HepG2 (cell line): Measurements from ENCODE around the gene NSUN5. TPM values are rescaled to one million over a fixed set of nuclear protein-coding genes. Genes with fewer than 3 reads are reported as not detected.

ENCODE experiments used
- BORCS8-MEF2B ChIP-seq: sonication (generic); formaldehyde crosslinking; IDR thresholded peaks from 2 replicates; pipeline ENCODE4 v1.8.0; 2022; ENCODE audit warnings: mild to moderate bottlenecking, missing genetic modification reagents
- JDP2 ChIP-seq: sonication (generic); formaldehyde crosslinking; IDR thresholded peaks from 2 replicates; pipeline ENCODE4 v1.8.1; 2022; ENCODE audit warnings: missing genetic modification reagents, borderline replicate concordance
- KLF11 ChIP-seq: IDR thresholded peaks from 2 replicates; pipeline ENCODE4 v1.6.1; 2016; ENCODE audit warnings: missing compliant biosample characterization
- NFKB2 ChIP-seq: sonication (generic); formaldehyde crosslinking; IDR thresholded peaks from 2 replicates; pipeline ENCODE4 v1.4.0; 2020; ENCODE audit warnings: missing genetic modification reagents, borderline replicate concordance
- NR3C1 ChIP-seq: sonication (generic); formaldehyde crosslinking; IDR thresholded peaks from 2 replicates; pipeline ENCODE4 v1.4.0; 2020; ENCODE audit warnings: missing genetic modification reagents
- RCOR2 ChIP-seq: IDR thresholded peaks from 2 replicates; pipeline ENCODE4 v1.6.1; 2016; ENCODE audit warnings: missing biosample characterization, missing genetic modification reagents
- SALL1 ChIP-seq: sonication (generic); formaldehyde crosslinking; IDR thresholded peaks from 2 replicates; pipeline ENCODE4 v1.8.0; 2022; ENCODE audit warnings: mild to moderate bottlenecking, missing genetic modification reagents
- SIX1 ChIP-seq: sonication (generic); formaldehyde crosslinking; IDR thresholded peaks from 2 replicates; pipeline ENCODE4 v1.4.0; 2020; ENCODE audit warnings: missing genetic modification reagents, borderline replicate concordance
- TP53 ChIP-seq: sonication (generic); formaldehyde crosslinking; conservative IDR thresholded peaks from 2 replicates; pipeline ENCODE4 v1.4.0; 2020; ENCODE audit warnings: missing genetic modification reagents
- ZFP82 ChIP-seq: sonication (generic); formaldehyde crosslinking; IDR thresholded peaks from 2 replicates; pipeline ENCODE4 v1.5.1; 2020; ENCODE audit warnings: mild to moderate bottlenecking, missing genetic modification reagents, borderline replicate concordance
- ZNF34 ChIP-seq: sonication (generic); formaldehyde crosslinking; IDR thresholded peaks from 2 replicates; pipeline ENCODE4 v1.4.0; 2020; ENCODE audit warnings: mild to moderate bottlenecking, missing genetic modification reagents, borderline replicate concordance
- ZSCAN29 ChIP-seq: sonication (generic); formaldehyde crosslinking; conservative IDR thresholded peaks from 2 replicates; pipeline ENCODE4 v1.4.0; 2020; ENCODE audit warnings: mild to moderate bottlenecking, missing genetic modification reagents
- ZSCAN9 ChIP-seq: IDR thresholded peaks from 2 replicates; pipeline ENCODE4 v1.6.1; 2016; ENCODE audit warnings: borderline replicate concordance
- polyA plus RNA-seq, 8 experiments: library from polyadenylated mRNA; depleted of rRNA in 3 of 8; stranded (reverse) in 7 of 8; unstranded in 1 of 8; fragments of >200 nt; fragmentation: Illumina TruSeq in 4 of 8; extraction: Trizol in 4 of 8; gene quantifications; 2 replicates each; pipeline versions ENCODE4 v1.2.1 to v1.2.3, GENCODE V29; 2011 to 2016; ENCODE audit warnings: low read depth in 4 of 8, missing spikeins in 1 of 8, mixed read lengths in 1 of 8; ENCODE audit not compliant: insufficient read depth in 1 of 8
- total RNA-seq, 5 experiments: library from RNA; depleted of rRNA; stranded (reverse); fragments of >200 nt; fragmentation: Illumina TruSeq; extraction: Trizol; gene quantifications; 2 replicates each; pipeline ENCODE4 v1.2.3, GENCODE V29; 2016; ENCODE audit warnings: low read depth in 1 of 5
- TF ChIP-seq, protein P1 (sequence below): sonication (generic); IDR thresholded peaks from 2 replicates; pipeline ENCODE4 v1.6.1; 2016; ENCODE audit warnings: low read depth, borderline replicate concordance
- TF ChIP-seq, protein P2 (sequence below): sonication (generic); formaldehyde crosslinking; IDR thresholded peaks from 2 replicates; pipeline ENCODE4 v1.9.0; 2021; ENCODE audit warnings: missing genetic modification reagents, mild to moderate bottlenecking, borderline replicate concordance
- TF ChIP-seq, protein P3 (sequence below): sonication (generic); formaldehyde crosslinking; IDR thresholded peaks from 2 replicates; pipeline ENCODE4 v1.8.1; 2023; ENCODE audit warnings: mild to moderate bottlenecking, missing genetic modification reagents
- TF ChIP-seq, protein P4 (sequence below): sonication (generic); formaldehyde crosslinking; IDR thresholded peaks from 2 replicates; pipeline ENCODE4 v1.4.0; 2020; ENCODE audit warnings: missing genetic modification reagents
- TF ChIP-seq, protein P5 (sequence below): sonication (generic); formaldehyde crosslinking; IDR thresholded peaks from 2 replicates; pipeline ENCODE4 v1.4.0; 2020; ENCODE audit warnings: low read depth, missing genetic modification reagents
- TF ChIP-seq, protein P6 (sequence below): sonication (generic); formaldehyde crosslinking; IDR thresholded peaks from 2 replicates; pipeline ENCODE4 v1.5.1; 2020; ENCODE audit warnings: mild to moderate bottlenecking, missing genetic modification reagents, borderline replicate concordance

Gene NSUN5
- total and polyA plus RNA-seq, 2 of the 13 experiments (the other 11 are each of a cell fraction or from before 2014, with no cell fraction given): 19.9 to 35.8 TPM

DNA sequence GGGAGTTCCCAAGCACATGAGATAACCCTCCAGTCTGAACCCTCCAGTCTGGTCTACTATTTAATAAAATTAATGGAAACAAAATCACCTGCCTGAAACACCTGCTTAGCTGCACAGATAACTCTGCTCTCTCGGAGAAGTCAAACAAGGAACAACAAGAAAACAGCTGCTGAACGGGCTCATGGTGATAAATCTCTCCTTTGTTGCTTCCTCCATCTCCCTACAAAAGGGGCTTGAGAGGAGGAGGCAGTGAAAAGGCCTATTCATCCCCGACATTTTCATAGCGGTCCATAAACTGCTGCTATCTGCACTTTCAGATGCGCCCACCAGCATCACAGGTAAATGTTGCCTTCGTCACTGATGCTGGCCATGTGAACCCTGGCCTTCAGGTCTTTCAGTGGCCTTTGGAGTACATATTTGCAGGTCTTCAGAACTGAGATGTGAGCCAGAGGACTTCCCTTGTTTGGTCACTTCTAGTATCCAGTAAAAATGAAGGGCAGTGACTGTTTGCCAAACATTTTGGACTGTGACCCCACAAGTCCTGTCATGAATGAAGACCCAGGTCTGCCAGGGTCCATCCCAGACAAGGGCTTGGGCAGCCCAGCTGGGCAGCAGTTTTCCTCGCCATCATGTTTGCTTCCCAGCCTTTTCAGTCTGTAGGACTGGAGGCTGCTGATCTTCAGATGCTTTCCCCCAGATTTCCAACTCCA lies 35.2 kb upstream of the NSUN5 start (continued):
- TF ChIP-seq ZNF34 (CRISPR knock-in tag): no peak
- TF ChIP-seq SIX1 (CRISPR knock-in tag): no peak
- TF ChIP-seq, protein P1, sequence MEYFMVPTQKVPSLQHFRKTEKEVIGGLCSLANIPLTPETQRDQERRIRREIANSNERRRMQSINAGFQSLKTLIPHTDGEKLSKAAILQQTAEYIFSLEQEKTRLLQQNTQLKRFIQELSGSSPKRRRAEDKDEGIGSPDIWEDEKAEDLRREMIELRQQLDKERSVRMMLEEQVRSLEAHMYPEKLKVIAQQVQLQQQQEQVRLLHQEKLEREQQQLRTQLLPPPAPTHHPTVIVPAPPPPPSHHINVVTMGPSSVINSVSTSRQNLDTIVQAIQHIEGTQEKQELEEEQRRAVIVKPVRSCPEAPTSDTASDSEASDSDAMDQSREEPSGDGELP: peak; percentile 46; the same call in 1 of the 2 replicates
- TF ChIP-seq, protein P2, sequence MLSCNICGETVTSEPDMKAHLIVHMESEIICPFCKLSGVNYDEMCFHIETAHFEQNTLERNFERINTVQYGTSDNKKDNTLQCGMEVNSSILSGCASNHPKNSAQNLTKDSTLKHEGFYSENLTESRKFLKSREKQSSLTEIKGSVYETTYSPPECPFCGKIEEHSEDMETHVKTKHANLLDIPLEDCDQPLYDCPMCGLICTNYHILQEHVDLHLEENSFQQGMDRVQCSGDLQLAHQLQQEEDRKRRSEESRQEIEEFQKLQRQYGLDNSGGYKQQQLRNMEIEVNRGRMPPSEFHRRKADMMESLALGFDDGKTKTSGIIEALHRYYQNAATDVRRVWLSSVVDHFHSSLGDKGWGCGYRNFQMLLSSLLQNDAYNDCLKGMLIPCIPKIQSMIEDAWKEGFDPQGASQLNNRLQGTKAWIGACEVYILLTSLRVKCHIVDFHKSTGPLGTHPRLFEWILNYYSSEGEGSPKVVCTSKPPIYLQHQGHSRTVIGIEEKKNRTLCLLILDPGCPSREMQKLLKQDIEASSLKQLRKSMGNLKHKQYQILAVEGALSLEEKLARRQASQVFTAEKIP (CRISPR knock-in tag): no peak
- no peak for TF ChIP-seq ZSCAN29 (CRISPR knock-in tag)
- TF ChIP-seq NR3C1 (CRISPR knock-in tag): no peak
- TF ChIP-seq SALL1: peak; percentile 65
- TF ChIP-seq, protein P3, sequence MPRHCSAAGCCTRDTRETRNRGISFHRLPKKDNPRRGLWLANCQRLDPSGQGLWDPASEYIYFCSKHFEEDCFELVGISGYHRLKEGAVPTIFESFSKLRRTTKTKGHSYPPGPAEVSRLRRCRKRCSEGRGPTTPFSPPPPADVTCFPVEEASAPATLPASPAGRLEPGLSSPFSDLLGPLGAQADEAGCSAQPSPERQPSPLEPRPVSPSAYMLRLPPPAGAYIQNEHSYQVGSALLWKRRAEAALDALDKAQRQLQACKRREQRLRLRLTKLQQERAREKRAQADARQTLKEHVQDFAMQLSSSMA (CRISPR knock-in tag): no peak
- 0 out of 2 replicates have a peak, but pooled peaks have one; percentile 43 for TF ChIP-seq ZFP82 (CRISPR knock-in tag)
- TF ChIP-seq RCOR2: 0 out of 2 replicates have a peak, but pooled peaks have one; percentile 32
- TF ChIP-seq, protein P4, sequence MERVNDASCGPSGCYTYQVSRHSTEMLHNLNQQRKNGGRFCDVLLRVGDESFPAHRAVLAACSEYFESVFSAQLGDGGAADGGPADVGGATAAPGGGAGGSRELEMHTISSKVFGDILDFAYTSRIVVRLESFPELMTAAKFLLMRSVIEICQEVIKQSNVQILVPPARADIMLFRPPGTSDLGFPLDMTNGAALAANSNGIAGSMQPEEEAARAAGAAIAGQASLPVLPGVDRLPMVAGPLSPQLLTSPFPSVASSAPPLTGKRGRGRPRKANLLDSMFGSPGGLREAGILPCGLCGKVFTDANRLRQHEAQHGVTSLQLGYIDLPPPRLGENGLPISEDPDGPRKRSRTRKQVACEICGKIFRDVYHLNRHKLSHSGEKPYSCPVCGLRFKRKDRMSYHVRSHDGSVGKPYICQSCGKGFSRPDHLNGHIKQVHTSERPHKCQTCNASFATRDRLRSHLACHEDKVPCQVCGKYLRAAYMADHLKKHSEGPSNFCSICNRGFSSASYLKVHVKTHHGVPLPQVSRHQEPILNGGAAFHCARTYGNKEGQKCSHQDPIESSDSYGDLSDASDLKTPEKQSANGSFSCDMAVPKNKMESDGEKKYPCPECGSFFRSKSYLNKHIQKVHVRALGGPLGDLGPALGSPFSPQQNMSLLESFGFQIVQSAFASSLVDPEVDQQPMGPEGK (CRISPR knock-in tag): no peak
- TF ChIP-seq, protein P5, sequence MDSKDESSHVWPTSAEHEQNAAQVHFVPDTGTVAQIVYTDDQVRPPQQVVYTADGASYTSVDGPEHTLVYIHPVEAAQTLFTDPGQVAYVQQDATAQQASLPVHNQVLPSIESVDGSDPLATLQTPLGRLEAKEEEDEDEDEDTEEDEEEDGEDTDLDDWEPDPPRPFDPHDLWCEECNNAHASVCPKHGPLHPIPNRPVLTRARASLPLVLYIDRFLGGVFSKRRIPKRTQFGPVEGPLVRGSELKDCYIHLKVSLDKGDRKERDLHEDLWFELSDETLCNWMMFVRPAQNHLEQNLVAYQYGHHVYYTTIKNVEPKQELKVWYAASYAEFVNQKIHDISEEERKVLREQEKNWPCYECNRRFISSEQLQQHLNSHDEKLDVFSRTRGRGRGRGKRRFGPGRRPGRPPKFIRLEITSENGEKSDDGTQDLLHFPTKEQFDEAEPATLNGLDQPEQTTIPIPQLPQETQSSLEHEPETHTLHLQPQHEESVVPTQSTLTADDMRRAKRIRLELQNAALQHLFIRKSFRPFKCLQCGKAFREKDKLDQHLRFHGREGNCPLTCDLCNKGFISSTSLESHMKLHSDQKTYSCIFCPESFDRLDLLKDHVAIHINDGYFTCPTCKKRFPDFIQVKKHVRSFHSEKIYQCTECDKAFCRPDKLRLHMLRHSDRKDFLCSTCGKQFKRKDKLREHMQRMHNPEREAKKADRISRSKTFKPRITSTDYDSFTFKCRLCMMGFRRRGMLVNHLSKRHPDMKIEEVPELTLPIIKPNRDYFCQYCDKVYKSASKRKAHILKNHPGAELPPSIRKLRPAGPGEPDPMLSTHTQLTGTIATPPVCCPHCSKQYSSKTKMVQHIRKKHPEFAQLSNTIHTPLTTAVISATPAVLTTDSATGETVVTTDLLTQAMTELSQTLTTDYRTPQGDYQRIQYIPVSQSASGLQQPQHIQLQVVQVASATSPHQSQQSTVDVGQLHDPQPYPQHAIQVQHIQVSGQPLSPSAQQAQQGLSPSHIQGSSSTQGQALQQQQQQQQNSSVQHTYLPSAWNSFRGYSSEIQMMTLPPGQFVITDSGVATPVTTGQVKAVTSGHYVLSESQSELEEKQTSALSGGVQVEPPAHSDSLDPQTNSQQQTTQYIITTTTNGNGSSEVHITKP (CRISPR knock-in tag): no peak
- no peak for TF ChIP-seq BORCS8-MEF2B (CRISPR knock-in tag)
- no peak for TF ChIP-seq NFKB2 (CRISPR knock-in tag)
- TF ChIP-seq TP53 (CRISPR knock-in tag): no peak
- no peak for TF ChIP-seq KLF11 (CRISPR knock-in tag)
- no peak for TF ChIP-seq JDP2
- TF ChIP-seq ZSCAN9: no peak
- TF ChIP-seq, protein P6, sequence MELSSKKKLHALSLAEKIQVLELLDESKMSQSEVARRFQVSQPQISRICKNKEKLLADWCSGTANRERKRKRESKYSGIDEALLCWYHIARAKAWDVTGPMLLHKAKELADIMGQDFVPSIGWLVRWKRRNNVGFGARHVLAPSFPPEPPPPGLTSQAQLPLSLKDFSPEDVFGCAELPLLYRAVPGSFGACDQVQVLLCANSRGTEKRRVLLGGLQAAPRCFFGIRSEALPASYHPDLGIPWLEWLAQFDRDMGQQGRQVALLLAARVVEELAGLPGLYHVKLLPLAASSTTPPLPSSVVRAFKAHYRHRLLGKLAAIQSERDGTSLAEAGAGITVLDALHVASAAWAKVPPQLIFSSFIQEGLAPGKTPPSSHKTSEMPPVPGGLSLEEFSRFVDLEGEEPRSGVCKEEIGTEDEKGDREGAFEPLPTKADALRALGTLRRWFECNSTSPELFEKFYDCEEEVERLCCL (CRISPR knock-in tag): no peak
